Left colon (tissue), 2 donors: Measurements from ENCODE around the gene USP44. TPM values are rescaled to one million over a fixed set of nuclear protein-coding genes. Genes with fewer than 3 reads are reported as not detected.
"Not testable (repeated sequence)": the region's sequence is repeated elsewhere in the genome, so short reads cannot be mapped to it uniquely, and the experiment has no call there.

Experiments
- ATAC-seq: fragments of 200-7000 bp; cut with Tn5 transposase; one replicate; pipeline ENCODE4 v1.9.1; 2020; ENCODE audit warnings: mild to moderate bottlenecking, moderate library complexity
- DNase-seq, 2 donors: peaks; one replicate each; pipeline ENCODE4 v3.0.0-alpha.2; 2020
- intact Hi-C, 2 donors: fragments of 100-400 bp; cut with DNase I in 1 of 2; cut with micrococcal nuclease in 1 of 2; formaldehyde crosslinking; loops; one replicate each; pipeline versions ENCODE4 v1.11.2 to v1.14.0; 2022; cut with DNase I, micrococcal nuclease
- total RNA-seq, 2 donors: library from RNA; stranded (reverse); fragmentation: NEBNext Ultra II Directional; extraction: Animal tissue kit (Norgen Biotek cat#: 25700); gene quantifications; one replicate each; pipeline ENCODE4 v1.2.1, GENCODE V29; 2021
- donor health status: DM: no; HTN: no; CAD: no.
- donor health status: DM: yes; HTN: yes; CAD: no.

Gene USP44
- total RNA-seq, 2 donors from 2014 or later = 0.39 TPM; not detected in 1

DNA sequence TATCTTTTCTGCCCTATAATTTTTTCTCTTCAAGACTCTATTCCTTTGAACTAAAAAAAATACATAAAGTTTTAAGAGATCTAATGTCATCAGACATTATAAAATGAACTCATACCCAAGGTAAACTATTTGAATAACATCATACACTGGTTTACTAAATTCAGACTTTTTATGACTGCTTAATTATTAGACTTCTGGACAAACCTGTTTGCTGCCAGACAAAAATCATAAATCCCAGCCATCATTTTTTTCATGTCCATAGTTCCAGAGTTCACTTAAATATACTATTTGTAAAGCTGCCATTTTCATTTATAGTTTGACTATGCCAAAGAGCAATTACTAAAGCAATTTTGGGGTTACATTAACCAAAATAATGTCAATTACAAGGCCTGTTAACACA, 34.0 kb downstream of the USP44 start:
- DNase-seq (no peak), ATAC-seq (no peak)
- intact Hi-C loops = no loop called here

DNA sequence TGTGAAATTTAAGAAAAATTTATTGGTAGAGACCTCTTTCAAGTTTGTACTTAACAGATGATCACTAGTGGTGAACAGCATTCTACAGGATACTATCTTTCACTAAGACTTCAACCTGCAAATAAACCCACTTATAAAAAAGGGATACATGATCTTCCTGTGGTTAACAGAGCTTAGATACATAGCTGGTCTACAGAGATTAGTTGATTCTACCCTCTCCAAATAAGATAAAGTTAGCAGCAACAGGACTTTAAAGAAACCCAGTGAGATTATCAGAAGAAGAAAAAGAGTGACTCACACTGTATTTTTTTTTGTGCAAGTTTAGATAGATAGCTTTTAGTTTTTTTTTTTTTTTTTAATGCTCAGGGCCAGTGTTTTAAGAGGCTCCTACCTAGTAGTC, 34.5 kb downstream of the USP44 start:
- ATAC-seq = no peak
- DNase-seq = no peak
- intact Hi-C loops = no loop called here

DNA sequence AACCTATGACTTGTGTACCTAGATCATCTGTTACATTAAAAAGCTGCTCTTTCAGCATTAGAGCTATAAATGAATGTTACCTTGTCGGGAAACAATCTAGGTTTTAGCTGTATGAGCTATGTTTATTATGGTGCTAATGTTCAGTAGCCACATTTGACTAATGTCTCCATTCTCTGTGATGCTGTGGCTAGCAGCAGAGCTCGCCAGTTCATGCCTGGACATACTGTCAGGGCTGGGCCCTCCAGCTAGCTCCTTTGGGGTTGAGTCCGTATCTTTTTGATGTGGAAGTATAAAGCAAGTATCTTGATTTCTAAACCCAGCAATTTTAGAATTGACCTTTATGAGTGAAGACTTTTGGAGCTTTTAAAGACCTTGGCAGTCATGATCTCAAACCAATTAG, 36.1 kb downstream of the USP44 start:
- ATAC-seq (no peak), DNase-seq (no peak)
- intact Hi-C loops = no loop called here

DNA sequence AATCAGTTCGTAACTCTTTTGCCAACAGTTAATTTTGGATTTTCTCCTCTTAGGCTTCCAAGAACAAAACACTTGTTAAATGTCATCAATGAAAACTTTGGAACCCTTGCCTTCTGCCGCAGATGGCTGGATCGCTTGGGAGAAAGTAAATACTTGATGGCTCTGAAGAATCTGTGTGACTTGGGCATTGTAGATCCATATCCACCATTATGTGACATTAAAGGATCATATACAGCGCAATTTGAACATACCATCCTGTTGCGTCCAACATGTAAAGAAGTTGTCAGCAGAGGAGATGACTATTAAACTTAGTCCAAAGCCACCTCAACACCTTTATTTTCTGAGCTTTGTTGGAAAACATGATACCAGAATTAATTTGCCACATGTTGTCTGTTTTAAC, 37.7 kb downstream of the USP44 start:
- ATAC-seq (no peak), DNase-seq (no peak)
- intact Hi-C loops = no loop called here

DNA sequence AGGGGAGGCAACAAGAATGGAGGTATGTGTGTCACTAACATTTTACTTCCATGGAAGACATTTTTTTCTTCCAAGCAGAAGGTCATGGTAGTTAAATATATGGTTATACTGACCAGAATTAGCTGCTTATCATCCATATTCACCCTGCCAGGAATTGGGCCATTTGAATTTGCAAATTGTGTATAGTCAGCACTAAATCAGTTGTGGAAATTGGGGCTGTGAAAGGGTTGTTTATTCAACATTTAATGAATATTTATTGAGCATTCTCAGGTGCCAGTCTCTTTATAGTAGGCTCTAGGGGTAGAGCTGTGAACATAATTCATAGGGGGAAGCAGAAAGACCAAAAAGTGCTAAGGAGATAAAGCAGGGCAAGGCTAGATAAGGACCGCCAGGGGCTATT, 39.3 kb downstream of the USP44 start:
- no peak for DNase-seq
- ATAC-seq = no peak
- intact Hi-C loops = no loop called here

DNA sequence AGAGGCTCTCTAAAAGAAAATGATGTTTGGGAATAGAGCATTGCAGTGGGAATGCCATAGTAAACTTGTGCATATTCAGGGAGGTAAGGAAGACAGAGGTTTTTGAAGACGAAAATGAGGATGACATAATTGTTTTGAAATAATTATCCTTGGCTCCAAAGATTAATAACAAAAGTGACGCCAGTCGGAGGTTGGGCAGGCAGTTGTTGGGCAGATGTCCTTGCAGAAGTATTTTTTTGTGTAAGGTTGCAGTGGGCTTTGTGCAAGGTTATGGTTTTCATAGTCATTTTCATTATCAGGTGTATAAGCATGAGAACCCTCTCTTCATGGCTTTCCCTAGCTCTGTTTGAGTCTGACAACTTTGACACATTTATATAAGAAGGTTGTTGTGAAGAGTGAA, 42.0 kb downstream of the USP44 start:
- intact Hi-C loops = no loop called here
- ATAC-seq (no peak), DNase-seq (no peak)

DNA sequence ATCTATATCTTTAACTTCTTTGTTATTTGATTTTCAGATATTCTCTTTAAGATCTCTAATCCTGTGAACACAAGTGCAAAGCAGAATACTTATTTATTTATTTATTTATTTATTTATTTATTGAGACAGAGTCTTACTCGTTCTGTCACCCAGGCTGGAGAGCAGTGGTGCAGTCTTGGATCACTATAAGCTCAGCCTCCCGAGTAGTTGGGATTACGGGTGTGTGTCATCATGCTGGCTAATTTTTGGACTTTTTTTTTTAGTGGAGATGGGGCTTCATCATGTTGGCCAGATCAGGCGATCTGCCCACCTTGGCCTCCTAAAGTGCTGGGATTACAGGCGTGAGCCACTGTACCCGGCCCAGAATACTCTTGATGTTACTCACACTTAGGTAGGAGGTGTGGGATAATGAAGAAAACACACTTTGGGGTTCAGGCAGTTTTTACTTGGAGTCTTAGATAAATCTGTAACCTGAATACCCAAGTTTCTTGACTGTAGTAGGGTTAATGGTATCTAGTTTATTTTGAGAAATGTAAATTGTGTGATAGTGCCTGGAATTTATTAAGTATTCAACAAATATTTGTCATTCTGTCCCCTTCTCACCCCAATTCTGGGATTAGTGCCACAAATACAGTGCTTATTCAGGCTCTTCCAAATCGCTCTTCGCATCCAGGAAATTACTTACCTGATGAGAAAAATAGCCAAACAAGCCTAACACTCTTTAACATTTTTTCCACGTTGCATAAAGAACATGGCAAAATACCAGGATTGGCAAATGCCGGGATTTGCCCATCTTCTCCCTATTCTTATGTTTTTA, 44.4 kb downstream of the USP44 start:
- DNase-seq (no peak), ATAC-seq (no peak)
- intact Hi-C loops = no loop called here

DNA sequence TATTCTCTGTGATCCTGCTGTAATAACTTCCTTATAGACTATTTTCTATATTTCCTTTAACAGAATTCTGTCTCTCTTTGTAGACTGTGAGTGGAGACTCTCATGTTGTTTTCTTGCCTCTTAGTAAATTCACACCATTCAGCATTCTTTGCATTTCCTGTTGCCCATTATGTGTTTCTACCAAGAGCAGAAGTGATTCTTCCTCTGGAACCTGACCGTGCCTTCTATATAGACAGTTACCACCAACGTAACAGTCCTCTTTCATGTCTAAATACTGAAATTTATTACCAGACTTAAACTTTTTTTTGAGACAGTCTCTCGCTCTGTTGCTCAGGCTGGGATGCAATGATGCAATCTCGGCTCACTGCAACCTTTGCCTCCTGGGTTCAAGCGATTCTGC, 46.2 kb downstream of the USP44 start:
- intact Hi-C loops = no loop called here
- DNase-seq (no peak), ATAC-seq (no peak)

DNA sequence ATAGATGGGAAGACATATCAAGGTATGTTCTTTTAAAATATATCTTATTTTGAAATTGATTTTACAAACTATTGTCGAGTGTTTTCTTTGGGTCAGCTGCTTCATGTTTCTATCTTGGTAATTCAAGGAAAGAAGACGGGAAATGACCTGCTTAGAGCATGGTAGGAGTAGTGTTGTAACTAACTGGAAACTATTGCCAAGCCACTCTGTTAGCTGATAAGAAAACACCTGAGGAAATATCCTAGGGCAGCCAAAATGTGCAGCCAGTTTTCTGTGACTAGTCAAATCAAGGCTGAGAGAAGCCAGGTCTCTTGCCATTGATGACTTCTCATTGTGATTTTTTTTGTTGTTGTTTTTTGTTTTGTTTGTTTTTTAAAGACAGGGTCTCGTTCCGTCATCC, 47.1 kb downstream of the USP44 start:
- ATAC-seq = no peak
- intact Hi-C loops = no loop called here

DNA sequence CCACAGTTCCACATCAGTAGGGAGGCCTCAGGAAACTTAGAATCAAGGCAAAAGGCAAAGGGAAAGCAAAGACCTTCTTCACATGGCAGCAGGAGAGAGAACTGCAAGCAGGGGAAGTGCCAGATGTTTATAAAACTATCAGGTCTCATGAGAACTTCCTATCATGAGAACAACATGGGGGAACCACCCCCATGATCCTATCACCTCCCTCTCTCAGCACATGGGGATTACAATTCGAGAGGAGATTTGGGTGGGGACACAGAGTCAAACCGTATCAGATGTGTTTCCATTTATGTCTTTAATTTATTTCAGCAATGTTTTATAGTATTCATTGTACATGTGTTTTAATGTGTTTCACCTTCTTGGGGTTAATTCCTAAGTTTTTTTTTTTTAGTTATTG, 51.5 kb downstream of the USP44 start:
- no peak for DNase-seq
- intact Hi-C loops = no loop called here
- ATAC-seq = no peak

More for the DNA sequence above, 47.1 kb downstream of the USP44 start:
- no peak for DNase-seq

DNA sequence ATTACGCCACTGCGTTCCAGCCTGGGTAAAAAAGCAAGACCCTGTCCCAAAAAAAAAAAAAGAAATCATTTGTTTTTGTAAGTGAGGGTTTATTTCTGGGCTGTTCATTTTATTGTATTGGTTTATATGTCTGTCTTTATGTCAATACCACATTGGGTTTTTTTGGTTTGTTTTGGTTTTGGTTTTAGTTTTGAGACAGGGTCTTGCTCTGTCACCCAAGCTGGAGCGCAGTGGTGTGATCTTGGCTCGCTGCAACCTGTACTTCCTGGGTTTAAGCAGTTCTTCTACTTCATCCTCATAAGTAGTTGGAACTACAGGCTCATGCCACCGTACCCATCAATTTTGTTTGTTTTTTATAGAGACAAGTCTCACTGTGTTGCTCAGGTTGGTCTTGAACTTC, 52.3 kb downstream of the USP44 start:
- intact Hi-C loops = no loop called here
- DNase-seq = no peak
- ATAC-seq = no peak

DNA sequence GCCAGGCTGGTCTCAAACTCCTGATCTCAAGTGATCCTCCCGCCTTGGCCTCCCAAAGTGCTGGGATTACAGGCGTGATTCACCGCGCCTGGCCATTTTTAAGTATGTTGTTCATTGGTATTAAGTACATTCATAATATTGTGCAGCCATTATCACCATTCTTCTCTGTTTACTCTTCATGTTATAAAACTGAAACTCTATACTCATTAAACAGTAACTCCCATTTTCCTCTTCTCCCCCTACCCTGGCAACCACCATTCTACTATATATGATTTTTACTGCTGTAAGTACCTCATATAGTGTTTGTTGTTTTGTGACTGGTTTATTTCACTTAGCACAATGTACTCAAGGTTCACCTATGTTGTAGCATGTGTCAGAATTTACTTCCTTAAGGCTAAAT, 54.2 kb downstream of the USP44 start:
- DNase-seq (no peak), ATAC-seq (no peak)
- intact Hi-C loops = no loop called here

DNA sequence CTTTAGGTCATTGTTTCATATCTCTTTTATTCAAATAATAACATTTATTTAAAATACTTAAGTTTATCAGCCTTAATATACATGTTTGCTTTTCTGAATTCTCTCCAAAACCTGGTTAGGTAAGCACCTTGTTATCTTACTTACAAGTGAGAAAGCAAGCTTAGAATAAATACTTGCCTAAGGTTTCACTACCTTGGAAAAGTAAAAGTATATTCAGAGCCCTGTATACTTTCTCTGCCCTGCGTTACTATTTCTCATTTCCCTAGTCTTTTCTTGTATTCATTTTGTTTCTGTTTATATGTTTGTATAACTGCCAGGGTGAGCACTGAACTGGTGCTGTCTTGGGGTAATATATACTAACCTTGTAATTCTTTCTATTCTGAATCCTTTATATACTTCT, 55.8 kb downstream of the USP44 start:
- no peak for DNase-seq
- intact Hi-C loops = no loop called here
- no peak for ATAC-seq

DNA sequence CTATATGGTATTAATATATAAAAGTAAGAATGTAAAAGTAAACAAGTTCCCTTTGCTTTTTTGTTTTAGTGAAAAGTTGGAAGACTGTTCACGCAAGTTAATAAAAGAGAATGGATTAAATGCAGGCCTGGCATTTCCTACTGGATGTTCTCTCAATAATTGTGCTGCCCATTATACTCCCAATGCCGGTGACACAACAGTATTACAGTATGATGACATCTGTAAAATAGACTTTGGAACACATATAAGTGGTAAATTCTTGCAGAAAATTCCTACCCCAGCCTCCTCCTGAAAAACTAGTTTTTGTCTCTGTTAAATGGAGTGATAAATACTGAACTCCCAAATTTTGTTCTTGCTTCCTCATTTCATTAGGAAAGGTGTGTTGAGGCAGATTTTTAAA, 56.4 kb downstream of the USP44 start:
- DNase-seq (no peak), ATAC-seq (no peak)
- intact Hi-C loops = no loop called here

DNA sequence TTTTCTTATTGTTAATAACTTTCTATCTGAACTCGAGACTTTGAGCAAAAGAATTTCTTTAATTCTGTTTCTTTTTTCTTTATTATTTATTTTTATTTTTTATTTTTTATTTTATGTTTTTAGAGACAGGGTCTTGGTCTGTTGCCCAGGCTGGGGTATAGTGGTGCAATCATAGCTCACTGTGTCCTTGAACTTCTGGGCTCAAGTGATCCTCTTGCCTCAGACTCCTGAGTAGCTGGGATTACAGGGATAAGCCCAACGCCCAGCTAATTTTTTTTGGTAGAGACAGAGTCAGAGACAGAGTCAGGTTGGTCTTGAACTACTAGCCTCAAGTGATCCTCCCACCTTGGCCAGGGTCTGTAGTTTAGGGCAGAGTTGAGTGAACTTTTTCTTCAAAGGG, 58.8 kb downstream of the USP44 start:
- no peak for ATAC-seq
- intact Hi-C loops = no loop called here
- DNase-seq = no peak

DNA sequence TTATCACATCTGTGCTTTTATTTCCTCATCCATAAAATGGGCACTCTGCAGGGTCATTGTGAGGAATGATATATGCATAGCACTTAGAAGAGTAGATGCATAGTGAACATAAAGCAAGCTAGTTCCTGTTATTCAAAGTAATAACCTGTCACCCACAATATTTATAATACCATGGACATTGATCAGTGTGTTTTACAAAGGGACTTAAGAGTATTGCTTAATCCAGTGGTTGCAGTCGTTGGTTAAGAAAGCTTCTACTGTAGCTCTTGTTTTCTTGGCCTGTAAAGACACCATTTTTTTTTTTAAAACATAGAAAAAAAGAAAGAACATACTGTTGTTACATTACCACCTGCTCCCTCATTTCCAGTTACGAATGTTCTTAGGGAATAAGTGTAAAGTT, 64.3 kb downstream of the USP44 start:
- no peak for DNase-seq
- intact Hi-C loops = no loop called here

DNA sequence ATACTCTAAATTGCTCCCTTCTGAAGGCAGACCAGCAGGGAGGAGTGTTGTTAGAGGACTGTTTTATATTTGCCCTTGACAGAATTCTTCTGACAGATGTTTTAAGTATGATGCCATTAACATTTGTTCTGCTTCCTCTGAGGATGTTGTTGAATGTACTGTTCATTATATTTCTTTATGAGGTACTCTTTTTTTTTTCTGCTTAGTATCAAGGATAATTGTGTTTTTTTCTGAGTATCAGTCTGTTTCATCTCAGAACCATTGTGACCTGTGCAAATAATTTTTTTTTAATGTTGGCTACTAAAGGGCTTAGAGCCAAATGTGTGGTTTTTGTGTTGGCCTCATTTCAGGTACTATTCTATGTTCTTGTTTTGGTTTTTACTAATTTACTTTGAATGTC, 66.8 kb downstream of the USP44 start:
- intact Hi-C loops = no loop called here
- no peak for DNase-seq
- no peak for ATAC-seq

More for the DNA sequence above, 64.3 kb downstream of the USP44 start:
- ATAC-seq = peak; percentile 60

DNA sequence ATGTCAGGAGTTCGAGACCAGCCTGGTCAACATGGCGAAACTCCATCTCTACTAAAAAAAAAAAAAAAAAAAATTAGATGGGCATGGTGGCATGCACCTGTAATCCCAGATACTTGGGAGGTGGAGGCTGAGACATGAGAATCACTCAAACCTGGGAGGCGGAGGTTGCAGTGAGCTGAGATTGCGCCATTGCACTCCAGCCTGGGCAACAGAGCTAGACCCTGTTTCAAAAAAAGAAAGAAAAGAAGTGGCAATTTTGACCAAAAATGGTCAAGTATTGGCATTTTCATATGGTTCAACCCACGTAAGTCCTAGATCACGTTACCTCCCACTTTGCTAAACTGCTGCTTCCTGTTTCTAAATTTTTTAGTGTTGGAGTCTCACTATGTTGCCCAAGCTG, 68.7 kb downstream of the USP44 start:
- intact Hi-C loops, DNase-seq, ATAC-seq: not testable (repeated sequence)

DNA sequence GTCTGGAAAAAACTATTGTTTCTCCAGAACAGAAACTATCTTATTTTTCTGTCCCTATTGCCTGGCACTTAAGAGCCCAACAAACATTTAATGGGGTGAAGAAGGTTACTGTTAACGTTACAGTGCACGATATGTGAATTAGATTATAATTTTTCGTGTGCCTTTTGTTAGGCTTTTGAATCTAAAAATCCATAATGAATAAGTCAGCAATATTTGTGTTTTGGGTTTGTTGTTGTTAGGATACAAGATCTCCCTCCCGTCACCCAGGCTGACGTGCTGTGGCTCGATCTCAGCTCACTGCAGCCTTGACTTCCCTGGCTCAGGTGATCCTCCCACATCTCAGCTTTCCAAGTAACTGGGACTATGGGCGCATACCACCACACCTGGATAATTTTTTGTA, 69.4 kb downstream of the USP44 start:
- intact Hi-C loops = no loop called here
- DNase-seq (no peak), ATAC-seq (no peak)

DNA sequence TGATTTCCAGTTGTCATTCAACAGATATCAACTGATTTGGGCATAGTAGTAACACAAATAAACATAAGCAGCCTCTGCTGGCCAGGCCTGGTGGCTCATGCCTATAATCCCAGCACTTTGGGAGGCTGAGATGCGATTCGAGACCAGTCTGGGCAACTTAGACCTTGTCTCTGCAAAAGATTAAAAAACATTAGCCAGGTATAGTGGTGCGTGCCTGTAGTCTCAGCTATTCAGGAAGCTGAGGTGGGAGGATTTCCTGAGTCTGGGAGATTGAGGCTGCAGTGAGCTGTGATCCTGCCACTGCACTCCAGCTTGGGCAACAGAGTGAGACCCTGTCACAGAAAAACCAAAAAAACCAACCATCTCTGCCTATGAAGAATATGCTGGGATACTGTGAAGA, 70.2 kb downstream of the USP44 start:
- intact Hi-C loops = no loop called here
- DNase-seq (no peak), ATAC-seq (no peak)

DNA sequence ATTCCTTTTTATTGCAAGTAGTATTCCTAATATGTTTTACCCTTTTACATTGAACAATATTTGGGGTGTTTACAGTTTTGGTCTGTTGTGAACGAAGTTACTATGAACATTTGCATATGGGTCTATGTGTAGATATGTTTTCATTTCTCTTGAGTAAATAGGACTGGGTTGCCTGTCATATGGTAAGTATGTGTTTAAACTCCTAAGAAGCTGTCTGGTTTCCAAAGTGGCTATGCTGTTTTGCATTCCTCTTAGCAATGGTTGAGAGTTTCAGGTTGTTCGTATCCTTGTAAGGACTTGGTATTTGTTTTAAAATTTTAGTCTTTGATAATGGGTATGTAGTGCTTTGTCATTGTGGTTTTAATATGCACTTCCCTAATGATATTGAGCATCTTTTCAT, 71.0 kb downstream of the USP44 start:
- ATAC-seq (no peak), DNase-seq (no peak)
- intact Hi-C loops = no loop called here
